ENCODE measurements around the gene GAS6.
"Not testable (repeated sequence)": the region's sequence is repeated elsewhere in the genome, so short reads cannot be mapped to it uniquely, and the experiment has no call there.

Gene GAS6

GRCh38 chr13:113863524-113864272, at the start of gene GAS6:
Gene GAS6, minus strand, starts transcription at chr13:113864076. Its CDS starts 156 bp downstream, at chr13:113863920.
- no peak for DNase-seq (ENCODE audit: low read depth in 3 of 3)

- DNase-seq (ENCODE audit: low read depth in 3 of 3) = not testable (repeated sequence)
Observed at GRCh38 chr13:113913408-113913807, 49.5 kb upstream of the GAS6 start.

GRCh38 chr13:113912596-113912995, 48.7 kb upstream of the GAS6 start:
- DNase-seq (ENCODE audit: low read depth in 3 of 3) = no peak

GRCh38 chr13:113907635-113908617, 44.0 kb upstream of the GAS6 start:
- no peak for DNase-seq (ENCODE audit: low read depth in 3 of 3)

- DNase-seq (ENCODE audit: low read depth in 3 of 3) = no peak
Observed at GRCh38 chr13:113906571-113906970, 42.7 kb upstream of the GAS6 start.

GRCh38 chr13:113905942-113906341, 42.1 kb upstream of the GAS6 start:
- DNase-seq (ENCODE audit: low read depth in 3 of 3) = no peak

- no peak for DNase-seq (ENCODE audit: low read depth in 3 of 3)
Observed at GRCh38 chr13:113905018-113905417, 41.1 kb upstream of the GAS6 start.

- peak in 1 of 3 experiments; percentile 26 for DNase-seq (ENCODE audit: low read depth in 3 of 3)
Observed at GRCh38 chr13:113904411-113904810, 40.5 kb upstream of the GAS6 start.

- DNase-seq (ENCODE audit: low read depth in 3 of 3) = no peak
Observed at GRCh38 chr13:113903912-113904311, 40.0 kb upstream of the GAS6 start.

GRCh38 chr13:113902986-113903775, 39.3 kb upstream of the GAS6 start:
- DNase-seq (ENCODE audit: low read depth in 3 of 3) = no peak

GRCh38 chr13:113902481-113902880, 38.6 kb upstream of the GAS6 start:
- no peak for DNase-seq (ENCODE audit: low read depth in 3 of 3)

GRCh38 chr13:113901642-113902041, 37.8 kb upstream of the GAS6 start:
- no peak for DNase-seq (ENCODE audit: low read depth in 3 of 3)

- DNase-seq (ENCODE audit: low read depth in 3 of 3) = no peak
Observed at GRCh38 chr13:113901231-113901630, 37.4 kb upstream of the GAS6 start.

- DNase-seq (ENCODE audit: low read depth in 3 of 3) = no peak
Observed at GRCh38 chr13:113900646-113901045, 36.8 kb upstream of the GAS6 start.

- DNase-seq (ENCODE audit: low read depth in 3 of 3) = no peak
Observed at GRCh38 chr13:113898391-113898790, 34.5 kb upstream of the GAS6 start.

- no peak for DNase-seq (ENCODE audit: low read depth in 3 of 3)
Observed at GRCh38 chr13:113897966-113898365, 34.1 kb upstream of the GAS6 start.

GRCh38 chr13:113897161-113897560, 33.3 kb upstream of the GAS6 start:
- DNase-seq (ENCODE audit: low read depth in 3 of 3) = no peak

- DNase-seq (ENCODE audit: low read depth in 3 of 3) = no peak
Observed at GRCh38 chr13:113895436-113895835, 31.6 kb upstream of the GAS6 start.

- no peak for DNase-seq (ENCODE audit: low read depth in 3 of 3)
Observed at GRCh38 chr13:113890774-113891480, 27.1 kb upstream of the GAS6 start.

- DNase-seq (ENCODE audit: low read depth in 3 of 3) = no peak
Observed at GRCh38 chr13:113889467-113889866, 25.6 kb upstream of the GAS6 start.

GRCh38 chr13:113888701-113889330, 24.9 kb upstream of the GAS6 start:
- DNase-seq (ENCODE audit: low read depth in 3 of 3) = no peak

Measured in stimulated activated CD4-positive, alpha-beta T cell treated with anti-CD3 and anti-CD28 coated beads, TNF-alpha, amount 100 ng/mL, for 24 hours (primary cell).